ENCODE measurements around the gene HJV. TPM values are rescaled to one million over a fixed set of nuclear protein-coding genes. Genes with fewer than 3 reads are reported as not detected.

HJV gene
- total and polyA plus RNA-seq, 7 donors = 38.1 to 354 (median 312) TPM

DNA sequence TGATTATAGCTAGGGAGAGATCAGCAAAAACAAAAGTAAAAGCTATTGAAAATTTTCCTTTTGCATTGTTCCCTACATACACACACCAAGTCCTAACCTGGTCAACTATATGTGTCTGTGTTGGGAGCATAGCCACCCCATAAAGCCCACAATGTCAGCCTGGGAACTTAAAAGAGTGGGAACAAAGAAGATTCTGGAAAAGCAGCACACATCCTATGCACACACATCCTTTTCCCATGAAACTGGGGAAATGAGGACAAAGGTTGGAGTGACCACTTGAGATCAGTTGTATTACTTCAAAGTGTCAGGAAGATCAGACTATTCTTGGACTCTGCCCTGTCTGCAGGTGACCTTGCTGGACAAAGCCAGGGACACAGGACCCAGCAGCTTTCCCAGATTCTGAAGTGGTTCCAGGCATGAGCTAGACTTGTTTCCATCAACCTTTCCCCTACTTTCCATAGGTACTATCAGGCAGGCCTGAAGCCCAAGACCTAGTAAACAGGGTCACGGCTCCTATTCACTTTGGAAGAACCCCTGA is 41.0 kb downstream of the HJV start:
- Histone ChIP-seq H3K27me3 (ENCODE audit: insufficient read depth in 3 of 3, low read length in 2 of 3) (no peaks in the 10 kb centered on the region), H3K36me3 (ENCODE audit: insufficient read depth in 1 of 2, low read depth in 1 of 2) (peaks cover 0 to 2% of the 10 kb centered on the region in 2 donors), H3K27ac (peak overlapping the region; percentile 98), H3K4me1 (peaks cover 77% of the 10 kb centered on the region), H3K4me3 (peak overlapping the region; percentile 47), H3K9me3 (no peaks in the 10 kb centered on the region)
- 17 to 45% (median 19%) methylated on average over 1 of the region's 1 CpG for WGBS, 3 donors
- TF ChIP-seq, protein P1, sequence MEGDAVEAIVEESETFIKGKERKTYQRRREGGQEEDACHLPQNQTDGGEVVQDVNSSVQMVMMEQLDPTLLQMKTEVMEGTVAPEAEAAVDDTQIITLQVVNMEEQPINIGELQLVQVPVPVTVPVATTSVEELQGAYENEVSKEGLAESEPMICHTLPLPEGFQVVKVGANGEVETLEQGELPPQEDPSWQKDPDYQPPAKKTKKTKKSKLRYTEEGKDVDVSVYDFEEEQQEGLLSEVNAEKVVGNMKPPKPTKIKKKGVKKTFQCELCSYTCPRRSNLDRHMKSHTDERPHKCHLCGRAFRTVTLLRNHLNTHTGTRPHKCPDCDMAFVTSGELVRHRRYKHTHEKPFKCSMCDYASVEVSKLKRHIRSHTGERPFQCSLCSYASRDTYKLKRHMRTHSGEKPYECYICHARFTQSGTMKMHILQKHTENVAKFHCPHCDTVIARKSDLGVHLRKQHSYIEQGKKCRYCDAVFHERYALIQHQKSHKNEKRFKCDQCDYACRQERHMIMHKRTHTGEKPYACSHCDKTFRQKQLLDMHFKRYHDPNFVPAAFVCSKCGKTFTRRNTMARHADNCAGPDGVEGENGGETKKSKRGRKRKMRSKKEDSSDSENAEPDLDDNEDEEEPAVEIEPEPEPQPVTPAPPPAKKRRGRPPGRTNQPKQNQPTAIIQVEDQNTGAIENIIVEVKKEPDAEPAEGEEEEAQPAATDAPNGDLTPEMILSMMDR (IDR thresholded peaks at IDR 0.05) = no peak
- ATAC-seq (peak; percentile 12 to 40 (median 20)), DNase-seq (no peak)
- intact Hi-C loops (cut with DNase I) = no loop called here

DNA sequence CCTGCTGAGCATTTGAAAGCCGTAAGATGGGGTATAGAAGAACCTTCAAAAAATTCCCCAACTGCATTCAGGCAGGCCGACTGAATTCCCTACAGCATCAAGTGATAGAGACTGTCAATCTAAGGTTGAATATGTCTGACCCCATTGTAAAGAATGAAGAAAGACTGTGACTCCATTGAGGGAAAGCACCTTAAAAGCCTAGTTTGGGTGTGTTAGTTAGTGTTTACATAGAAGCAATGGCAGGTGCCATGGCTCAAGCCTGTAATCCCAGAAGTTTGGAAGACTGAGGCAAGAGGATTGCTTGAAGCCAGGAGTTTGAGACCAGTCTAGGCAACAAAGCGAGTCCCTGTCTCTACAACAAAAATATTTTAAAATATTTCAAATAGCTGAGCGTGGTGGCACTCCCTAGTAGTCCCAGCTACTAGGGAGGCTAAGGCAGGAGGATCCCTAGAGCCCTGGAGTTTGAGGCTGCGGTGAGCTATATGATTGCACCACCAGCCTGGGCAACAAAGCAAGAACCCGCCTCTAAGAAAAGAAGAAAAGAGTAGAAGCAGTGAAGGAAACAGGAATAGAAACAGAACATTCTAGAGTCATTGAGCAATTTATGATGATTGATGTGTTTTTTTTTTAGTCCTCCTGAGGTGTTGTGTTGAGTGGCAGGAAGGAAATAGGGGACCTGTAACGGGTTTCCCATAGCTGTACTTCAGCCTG is 41.6 kb downstream of the HJV start:
- no peaks in the 10 kb centered on the region for H3K27me3 ChIP-seq (ENCODE audit: insufficient read depth in 3 of 3, low read length in 2 of 3)
- H3K4me1 ChIP-seq = peaks cover 71% of the 10 kb centered on the region
- ATAC-seq = peak; percentile 18 to 51 (median 46)
- TF ChIP-seq, protein P1 (IDR thresholded peaks at IDR 0.05) = no peak
- intact Hi-C loops (cut with DNase I) = loop anchor here in 1 of 2 donors (2.0 kb wide), 1 partner anchor 19 kb away; no protein-coding TSS in a partner anchor
- H3K36me3 ChIP-seq (ENCODE audit: insufficient read depth in 1 of 2, low read depth in 1 of 2) = peaks cover 0 to 8% of the 10 kb centered on the region in 2 donors
- WGBS, 3 donors = 13 to 27% (median 15%) methylated on average over 7 of the region's 7 CpGs
- peak overlapping the region; percentile 98 for H3K27ac ChIP-seq
- H3K9me3 ChIP-seq = no peaks in the 10 kb centered on the region
- peak; percentile 65 to 78 for DNase-seq
- H3K4me3 ChIP-seq = peak overlapping the region; percentile 47

DNA sequence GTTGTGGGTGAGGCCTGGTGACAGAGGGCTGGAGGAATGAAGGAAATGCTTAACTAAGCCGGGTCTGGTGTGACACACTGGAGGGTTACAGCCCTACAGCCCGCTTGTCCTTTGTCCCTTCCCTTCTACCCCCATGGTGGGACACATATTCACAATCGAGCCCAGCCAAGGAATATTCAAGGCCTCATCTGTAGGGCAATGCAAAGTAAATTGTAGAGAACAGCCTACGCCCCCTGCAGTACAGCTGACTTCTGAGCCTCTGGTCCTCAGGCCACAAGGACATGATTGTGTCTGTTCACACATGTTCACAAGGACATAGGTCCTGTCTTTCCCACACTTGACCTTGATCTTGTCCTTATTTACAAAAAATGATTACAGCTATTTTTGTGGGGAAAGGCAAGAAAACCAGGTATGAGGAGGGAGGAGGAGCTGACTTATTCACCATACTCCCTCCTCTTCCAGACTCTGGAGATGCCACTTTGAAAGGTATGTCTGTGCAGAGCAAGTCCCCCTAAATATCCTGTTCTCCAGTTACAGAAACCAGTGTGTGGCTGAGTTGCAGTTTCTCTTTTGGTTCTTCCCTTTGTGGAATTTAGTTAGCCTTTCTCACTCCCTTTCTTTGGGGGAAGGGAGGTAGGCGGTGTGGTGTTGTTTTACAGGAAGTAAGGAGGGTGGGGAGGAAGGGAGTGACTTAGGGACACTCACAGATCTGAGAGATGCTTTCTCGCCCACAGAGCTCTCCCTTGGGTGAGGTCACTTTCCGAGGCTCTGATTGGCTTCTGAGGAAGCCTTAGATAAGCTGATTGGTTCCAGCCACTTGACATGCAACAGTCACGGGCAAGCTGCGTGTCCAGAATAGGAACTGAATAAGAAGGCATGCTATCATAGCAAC is 42.4 kb downstream of the HJV start:
- DNase-seq = peak; percentile 90 to 94
- peaks cover 0 to 11% of the 10 kb centered on the region in 2 donors for H3K36me3 ChIP-seq (ENCODE audit: insufficient read depth in 1 of 2, low read depth in 1 of 2)
- peak; percentile 78 to 83 (median 82) for ATAC-seq
- TF ChIP-seq, protein P1 (IDR thresholded peaks at IDR 0.05) = peak; percentile 27
- H3K9me3 ChIP-seq = no peaks in the 10 kb centered on the region
- 3 to 5% (median 3%) methylated on average over 9 of the region's 9 CpGs for WGBS, 3 donors
- H3K27ac ChIP-seq = peak overlapping the region; percentile 98
- intact Hi-C loops (cut with DNase I) = loop anchor here in 1 of 2 donors (2.0 kb wide), 1 partner anchor 18 kb away; no protein-coding TSS in a partner anchor
- H3K27me3 ChIP-seq (ENCODE audit: insufficient read depth in 3 of 3, low read length in 2 of 3) = no peaks in the 10 kb centered on the region
- peak overlapping the region; percentile 50 for H3K4me3 ChIP-seq
- peaks cover 63% of the 10 kb centered on the region for H3K4me1 ChIP-seq

DNA sequence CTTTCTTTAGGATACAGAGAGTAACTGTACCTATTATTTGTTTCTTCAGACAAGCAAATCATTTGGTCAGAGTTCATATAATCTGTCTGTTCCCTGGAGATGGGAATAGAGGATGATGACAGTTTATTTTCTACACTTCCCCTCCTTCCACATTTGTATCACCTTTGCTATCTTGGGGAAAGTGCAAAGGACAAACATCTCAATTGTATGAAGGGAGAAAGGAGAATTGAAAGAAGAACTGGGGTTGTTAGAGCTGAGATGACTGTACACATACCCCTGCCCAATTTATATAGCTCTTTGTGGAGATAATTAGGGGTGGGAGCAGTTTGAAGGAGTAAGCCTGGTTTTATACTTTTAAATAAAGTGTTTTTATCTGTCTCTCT is 43.1 kb downstream of the HJV start:
- DNase-seq (no peak), ATAC-seq (no peak)
- no peaks in the 10 kb centered on the region for H3K27me3 ChIP-seq (ENCODE audit: insufficient read depth in 3 of 3, low read length in 2 of 3)
- TF ChIP-seq, protein P1 (IDR thresholded peaks at IDR 0.05) = no peak
- intact Hi-C loops (cut with DNase I) = loop anchor here in 1 of 2 donors (2.0 kb wide), 1 partner anchor 18 kb away; no protein-coding TSS in a partner anchor
- no peaks in the 10 kb centered on the region for H3K9me3 ChIP-seq
- peaks cover 56% of the 10 kb centered on the region for H3K4me1 ChIP-seq
- peak overlapping the region; percentile 50 for H3K4me3 ChIP-seq
- peak overlapping the region; percentile 98 for H3K27ac ChIP-seq
- peaks cover 0 to 11% of the 10 kb centered on the region in 2 donors for H3K36me3 ChIP-seq (ENCODE audit: insufficient read depth in 1 of 2, low read depth in 1 of 2)
